ENCODE data around the gene REPIN1.

DNA sequence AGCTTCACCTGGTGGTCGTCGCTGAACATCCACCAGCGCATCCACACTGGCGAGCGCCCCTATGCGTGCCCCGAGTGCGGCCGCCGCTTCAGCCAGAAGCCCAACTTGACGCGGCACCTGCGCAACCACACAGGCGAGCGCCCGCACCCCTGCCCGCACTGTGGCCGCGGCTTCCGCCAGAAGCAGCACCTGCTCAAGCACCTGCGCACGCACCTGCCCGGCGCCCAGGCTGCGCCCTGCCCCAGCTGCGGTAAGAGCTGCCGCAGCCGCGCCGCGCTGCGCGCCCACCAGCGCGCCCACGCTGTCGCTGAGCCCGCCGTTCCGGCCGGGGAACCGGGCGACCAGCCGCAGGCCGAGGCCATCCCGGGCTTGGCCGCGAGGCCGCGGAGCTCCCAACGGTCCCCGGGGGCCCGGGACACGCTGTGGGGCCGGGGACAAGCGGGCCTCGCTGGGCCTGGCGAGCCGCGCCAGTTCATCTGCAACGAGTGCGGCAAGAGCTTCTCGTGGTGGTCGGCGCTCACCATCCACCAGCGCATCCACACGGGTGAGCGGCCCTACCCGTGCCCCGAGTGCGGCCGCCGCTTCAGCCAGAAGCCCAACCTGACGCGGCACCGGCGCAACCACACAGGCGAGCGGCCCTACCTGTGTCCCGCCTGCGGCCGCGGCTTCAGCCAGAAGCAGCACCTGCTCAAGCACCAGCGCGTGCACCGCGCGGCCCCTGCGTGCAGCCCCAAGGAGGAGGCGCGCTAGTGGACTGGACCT is 28.9 kb downstream of the REPIN1 start:
- TF ChIP-seq, protein P1, sequence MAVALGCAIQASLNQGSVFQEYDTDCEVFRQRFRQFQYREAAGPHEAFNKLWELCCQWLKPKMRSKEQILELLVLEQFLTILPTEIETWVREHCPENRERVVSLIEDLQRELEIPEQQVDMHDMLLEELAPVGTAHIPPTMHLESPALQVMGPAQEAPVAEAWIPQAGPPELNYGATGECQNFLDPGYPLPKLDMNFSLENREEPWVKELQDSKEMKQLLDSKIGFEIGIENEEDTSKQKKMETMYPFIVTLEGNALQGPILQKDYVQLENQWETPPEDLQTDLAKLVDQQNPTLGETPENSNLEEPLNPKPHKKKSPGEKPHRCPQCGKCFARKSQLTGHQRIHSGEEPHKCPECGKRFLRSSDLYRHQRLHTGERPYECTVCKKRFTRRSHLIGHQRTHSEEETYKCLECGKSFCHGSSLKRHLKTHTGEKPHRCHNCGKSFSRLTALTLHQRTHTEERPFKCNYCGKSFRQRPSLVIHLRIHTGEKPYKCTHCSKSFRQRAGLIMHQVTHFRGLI (tag by site-specific recombination; IDR thresholded peaks at IDR 0.05) = no peak
- no peak for TF ChIP-seq ZNF274 (IDR thresholded peaks at IDR 0.05; ENCODE audit: low read length)
- no peak for TF ChIP-seq ZNF274 (tag by site-specific recombination; IDR thresholded peaks at IDR 0.05; ENCODE audit: borderline replicate concordance)
- no peak for TF ChIP-seq ZNF10 (tag by site-specific recombination; IDR thresholded peaks at IDR 0.05)
- no peak for TF ChIP-seq ZNF404 (tag by site-specific recombination; IDR thresholded peaks at IDR 0.05)
- no peak for TF ChIP-seq TSHZ1 (tag by site-specific recombination; IDR thresholded peaks at IDR 0.05; ENCODE audit: borderline replicate concordance)
- TF ChIP-seq ZNF561 (tag by site-specific recombination; IDR thresholded peaks at IDR 0.05; ENCODE audit: borderline replicate concordance) = no peak
- TF ChIP-seq, protein P2, sequence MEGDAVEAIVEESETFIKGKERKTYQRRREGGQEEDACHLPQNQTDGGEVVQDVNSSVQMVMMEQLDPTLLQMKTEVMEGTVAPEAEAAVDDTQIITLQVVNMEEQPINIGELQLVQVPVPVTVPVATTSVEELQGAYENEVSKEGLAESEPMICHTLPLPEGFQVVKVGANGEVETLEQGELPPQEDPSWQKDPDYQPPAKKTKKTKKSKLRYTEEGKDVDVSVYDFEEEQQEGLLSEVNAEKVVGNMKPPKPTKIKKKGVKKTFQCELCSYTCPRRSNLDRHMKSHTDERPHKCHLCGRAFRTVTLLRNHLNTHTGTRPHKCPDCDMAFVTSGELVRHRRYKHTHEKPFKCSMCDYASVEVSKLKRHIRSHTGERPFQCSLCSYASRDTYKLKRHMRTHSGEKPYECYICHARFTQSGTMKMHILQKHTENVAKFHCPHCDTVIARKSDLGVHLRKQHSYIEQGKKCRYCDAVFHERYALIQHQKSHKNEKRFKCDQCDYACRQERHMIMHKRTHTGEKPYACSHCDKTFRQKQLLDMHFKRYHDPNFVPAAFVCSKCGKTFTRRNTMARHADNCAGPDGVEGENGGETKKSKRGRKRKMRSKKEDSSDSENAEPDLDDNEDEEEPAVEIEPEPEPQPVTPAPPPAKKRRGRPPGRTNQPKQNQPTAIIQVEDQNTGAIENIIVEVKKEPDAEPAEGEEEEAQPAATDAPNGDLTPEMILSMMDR (tag by site-specific recombination; IDR thresholded peaks at IDR 0.05) = no peak
- TF ChIP-seq ZNF24 (tag by site-specific recombination; IDR thresholded peaks at IDR 0.05) = no peak
- TF ChIP-seq HOXA7 (CRISPR knock-in tag; IDR thresholded peaks at IDR 0.05; ENCODE audit: borderline replicate concordance) = no peak
- no peak for TF ChIP-seq MYNN (tag by site-specific recombination; IDR thresholded peaks at IDR 0.05; ENCODE audit: borderline replicate concordance)
